SIG-M5 treated with dmso at 0.1 percent for 504 hours (cell line): Measurements from ENCODE around the gene ARMH1.
A peak's percentile ranks its signal among the peaks of the same experiment; 100 is the strongest.
"Not testable (repeated sequence)": the region's sequence is repeated elsewhere in the genome, so short reads cannot be mapped to it uniquely, and the experiment has no call there.

Source experiments
- DNase-seq: peaks from one replicate; lab custom pipeline; 2025; ENCODE audit not compliant: unreplicated experiment; lab: John Stamatoyannopoulos, UW

The ARMH1 gene

GRCh38 chr1:44693159-44693558 lies 18.6 kb downstream of the ARMH1 start:
- no peak for DNase-seq

GRCh38 chr1:44693900-44694299 lies 19.4 kb downstream of the ARMH1 start:
- no peak for DNase-seq

- no peak for DNase-seq
These were observed 20.5 kb downstream of the ARMH1 start for GRCh38 chr1:44694863-44695478.

GRCh38 chr1:44695671-44696070 lies 21.2 kb downstream of the ARMH1 start:
- no peak for DNase-seq

- DNase-seq = no peak
These were observed 21.6 kb downstream of the ARMH1 start for GRCh38 chr1:44696101-44696500.

- DNase-seq = peak; percentile 59
These were observed 22.4 kb downstream of the ARMH1 start for GRCh38 chr1:44696789-44697345.

- DNase-seq = peak; percentile 58
These were observed 23.6 kb downstream of the ARMH1 start for GRCh38 chr1:44698138-44698537.

GRCh38 chr1:44699375-44699774 lies 24.9 kb downstream of the ARMH1 start:
- DNase-seq = not testable (repeated sequence)

- no peak for DNase-seq
These were observed 26.1 kb downstream of the ARMH1 start for GRCh38 chr1:44700573-44700972.

GRCh38 chr1:44701141-44701573 lies 26.6 kb downstream of the ARMH1 start:
- no peak for DNase-seq

GRCh38 chr1:44705470-44705869 lies 31.0 kb downstream of the ARMH1 start:
- DNase-seq = no peak

GRCh38 chr1:44705938-44706337 lies 31.4 kb downstream of the ARMH1 start:
- no peak for DNase-seq

- no peak for DNase-seq
These were observed 32.8 kb downstream of the ARMH1 start for GRCh38 chr1:44707112-44707881.

GRCh38 chr1:44707959-44708831 lies 33.7 kb downstream of the ARMH1 start:
- peak; percentile 75 for DNase-seq

GRCh38 chr1:44713321-44713781 lies 38.8 kb downstream of the ARMH1 start:
- no peak for DNase-seq

- DNase-seq = no peak
These were observed 40.0 kb downstream of the ARMH1 start for GRCh38 chr1:44714532-44714931.

GRCh38 chr1:44714944-44715571 lies 40.5 kb downstream of the ARMH1 start:
- DNase-seq = peak; percentile 85

- DNase-seq = no peak
These were observed 42.6 kb downstream of the ARMH1 start for GRCh38 chr1:44717156-44717555.

- DNase-seq = no peak
These were observed 43.1 kb downstream of the ARMH1 start for GRCh38 chr1:44717653-44718052.

- DNase-seq = no peak
These were observed 43.6 kb downstream of the ARMH1 start for GRCh38 chr1:44718091-44718490.

GRCh38 chr1:44719318-44719717 lies 44.8 kb downstream of the ARMH1 start:
- DNase-seq = no peak
